Panc1 (cell line): Measurements from ENCODE around the gene COMMD7.

Experiments
- POLR2AphosphoS5 ChIP-seq: IDR thresholded peaks from 2 replicates; pipeline ENCODE4 v1.6.1; 2012; ENCODE audit warnings: mild to moderate bottlenecking, low read depth, low read length, moderate library complexity
- REST ChIP-seq, 2 experiments: IDR thresholded peaks; 2 replicates each; pipeline ENCODE4 v1.6.1; 2011 to 2012; ENCODE audit warnings: low read depth in 2 of 2, control low read depth in 1 of 2, low read length in 1 of 2, mild to moderate bottlenecking in 1 of 2, moderate library complexity in 1 of 2; ENCODE audit not compliant: insufficient read depth in 1 of 2
- SIN3A ChIP-seq: IDR thresholded peaks from 2 replicates; pipeline ENCODE4 v1.6.1; 2012; ENCODE audit warnings: low read depth, mild to moderate bottlenecking, low read length, moderate library complexity, borderline replicate concordance; ENCODE audit not compliant: insufficient read depth
- TCF7L2 ChIP-seq: IDR thresholded peaks from 2 replicates; pipeline ENCODE4 v1.6.1; 2011; ENCODE audit warnings: mild to moderate bottlenecking, low read depth, low read length, inconsistent platforms
- TF ChIP-seq, protein P1 (sequence below): fragments of 450-650 bp; IDR thresholded peaks from 2 replicates; pipeline ENCODE4 v1.5.1; 2017; ENCODE audit warnings: mild to moderate bottlenecking

DNA sequence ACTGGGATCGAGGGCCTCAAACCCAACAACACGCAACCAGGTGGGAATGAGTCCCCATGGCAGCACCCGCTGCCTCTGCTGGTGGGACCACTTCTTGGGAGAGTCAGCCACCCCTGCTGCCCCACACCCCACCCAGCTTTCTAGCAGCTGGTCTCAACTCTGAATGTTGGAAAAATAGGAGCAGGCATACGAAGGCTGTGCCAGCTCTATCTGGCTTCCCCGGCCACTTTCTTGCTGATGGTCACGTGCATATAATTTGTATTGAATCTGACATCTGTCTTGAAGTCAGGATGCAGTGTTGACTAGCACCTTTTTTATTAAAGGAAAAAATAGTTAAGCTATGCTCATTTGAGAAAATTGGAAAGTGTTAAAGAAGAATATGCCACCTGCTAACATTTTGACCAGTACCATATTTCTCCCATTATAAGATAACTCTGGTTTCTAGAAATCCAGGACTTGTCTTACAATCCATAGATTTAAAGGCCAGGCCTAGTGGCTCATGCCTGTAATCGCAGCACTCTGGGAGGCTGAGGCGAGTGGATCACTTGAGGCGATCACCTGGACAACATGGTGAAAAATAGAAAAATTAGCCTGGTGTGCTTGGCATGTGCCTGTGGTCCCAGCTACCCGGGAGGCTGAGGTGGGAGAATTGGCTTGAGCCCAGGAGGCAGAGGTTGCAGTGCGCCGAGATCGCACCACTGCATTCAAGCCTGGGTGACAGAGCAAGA is 49.6 kb upstream of the COMMD7 start:
- TF ChIP-seq, protein P1, sequence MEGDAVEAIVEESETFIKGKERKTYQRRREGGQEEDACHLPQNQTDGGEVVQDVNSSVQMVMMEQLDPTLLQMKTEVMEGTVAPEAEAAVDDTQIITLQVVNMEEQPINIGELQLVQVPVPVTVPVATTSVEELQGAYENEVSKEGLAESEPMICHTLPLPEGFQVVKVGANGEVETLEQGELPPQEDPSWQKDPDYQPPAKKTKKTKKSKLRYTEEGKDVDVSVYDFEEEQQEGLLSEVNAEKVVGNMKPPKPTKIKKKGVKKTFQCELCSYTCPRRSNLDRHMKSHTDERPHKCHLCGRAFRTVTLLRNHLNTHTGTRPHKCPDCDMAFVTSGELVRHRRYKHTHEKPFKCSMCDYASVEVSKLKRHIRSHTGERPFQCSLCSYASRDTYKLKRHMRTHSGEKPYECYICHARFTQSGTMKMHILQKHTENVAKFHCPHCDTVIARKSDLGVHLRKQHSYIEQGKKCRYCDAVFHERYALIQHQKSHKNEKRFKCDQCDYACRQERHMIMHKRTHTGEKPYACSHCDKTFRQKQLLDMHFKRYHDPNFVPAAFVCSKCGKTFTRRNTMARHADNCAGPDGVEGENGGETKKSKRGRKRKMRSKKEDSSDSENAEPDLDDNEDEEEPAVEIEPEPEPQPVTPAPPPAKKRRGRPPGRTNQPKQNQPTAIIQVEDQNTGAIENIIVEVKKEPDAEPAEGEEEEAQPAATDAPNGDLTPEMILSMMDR = no peak
- TF ChIP-seq REST (IDR thresholded peaks at IDR 0.05; ENCODE audit: insufficient read depth in 1 of 2, low read depth in 2 of 2, low read length in 1 of 2) (no peak), POLR2AphosphoS5 (no peak), SIN3A (no peak), TCF7L2 (no peak)
